Mucosa of descending colon (tissue), 3 donors: Measurements from ENCODE around the gene MIX23. TPM values are rescaled to one million over a fixed set of nuclear protein-coding genes. Genes with fewer than 3 reads are reported as not detected.

Source experiments
- ATAC-seq: fragments of 200-7000 bp; cut with Tn5 transposase; one replicate; pipeline ENCODE4 v1.9.1; 2020; ENCODE audit warnings: mild to moderate bottlenecking, moderate library complexity
- DNase-seq, 3 donors: peaks; one replicate each; pipeline ENCODE4 v3.0.0-alpha.2; 2020
- H3K36me3 ChIP-seq: fragments of 200-600 bp; one replicate; pipeline ENCODE4 v1.8.0; 2021; ENCODE audit warnings: low read depth, mild to moderate bottlenecking
- H3K4me1 ChIP-seq: fragments of 200-600 bp; one replicate; pipeline ENCODE4 v1.8.0; 2021; ENCODE audit warnings: low read depth, mild to moderate bottlenecking
- H3K4me3 ChIP-seq: fragments of 200-600 bp; one replicate; pipeline ENCODE4 v1.8.0; 2021; ENCODE audit warnings: mild to moderate bottlenecking
- H3K9me3 ChIP-seq: fragments of 200-600 bp; one replicate; pipeline ENCODE4 v1.8.0; 2021; ENCODE audit warnings: mild to moderate bottlenecking
- CTCF ChIP-seq: fragments of 200-600 bp; IDR thresholded peaks from one replicate; pipeline ENCODE4 v1.8.0; 2022; ENCODE audit warnings: antibody characterized with exemption, mild to moderate bottlenecking
- intact Hi-C, 2 donors: fragments of 100-400 bp; cut with DNase I in 1 of 2; cut with micrococcal nuclease in 1 of 2; formaldehyde crosslinking; loops; one replicate each; pipeline versions ENCODE4 v1.11.0 to v1.11.1; 2022; cut with DNase I, micrococcal nuclease
- total RNA-seq, 3 donors: library from RNA; stranded (reverse); fragmentation: NEBNext Ultra II Directional in 2 of 3; extraction: Animal tissue kit (Norgen Biotek cat#: 25700) in 2 of 3; gene quantifications; one replicate each; pipeline versions ENCODE4 v1.2.1 to v1.2.4, GENCODE V29; 2021 to 2023
- donor health status: DM: no; HTN: no; CAD: no; lungs with moderate emphysema.
- donor health status: DM: no; HTN: no; CAD: no.
- donor health status: DM: no; HTN: yes; CAD: no.

Gene MIX23
- total RNA-seq, 3 donors from 2014 or later = 27.5 to 37.7 (median 33.2) TPM

DNA sequence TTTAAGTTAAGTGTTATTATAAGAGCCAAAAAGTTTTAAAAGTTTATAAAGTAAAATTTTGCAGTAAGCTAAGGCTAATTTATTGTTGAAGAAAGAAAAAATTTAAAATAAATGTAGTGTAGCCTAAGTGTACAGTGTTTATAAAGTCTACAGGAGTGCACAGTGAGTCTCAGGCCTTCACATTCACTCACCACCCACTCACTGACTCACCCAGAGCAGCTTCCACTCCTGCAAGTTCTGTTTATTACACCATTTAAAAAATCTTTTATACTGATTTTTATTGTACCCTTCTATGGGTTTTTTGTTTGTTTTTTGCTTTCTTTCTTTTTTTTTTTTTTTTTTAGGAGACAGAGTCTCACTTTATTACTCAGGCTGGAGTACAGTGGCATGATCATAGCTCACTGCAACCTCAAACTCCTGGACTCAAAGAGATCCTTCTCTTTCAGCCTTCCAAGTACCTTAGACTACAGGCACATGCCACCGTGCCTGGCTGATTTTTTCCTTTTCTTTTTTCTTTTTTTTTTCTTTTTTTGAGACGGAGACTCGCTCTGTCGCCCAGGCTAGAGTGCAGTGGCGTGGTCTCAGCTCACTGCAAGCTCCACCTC, 32.1 kb downstream of the MIX23 start:
- ATAC-seq = peak; percentile 82
- intact Hi-C loops = no loop called here

DNA sequence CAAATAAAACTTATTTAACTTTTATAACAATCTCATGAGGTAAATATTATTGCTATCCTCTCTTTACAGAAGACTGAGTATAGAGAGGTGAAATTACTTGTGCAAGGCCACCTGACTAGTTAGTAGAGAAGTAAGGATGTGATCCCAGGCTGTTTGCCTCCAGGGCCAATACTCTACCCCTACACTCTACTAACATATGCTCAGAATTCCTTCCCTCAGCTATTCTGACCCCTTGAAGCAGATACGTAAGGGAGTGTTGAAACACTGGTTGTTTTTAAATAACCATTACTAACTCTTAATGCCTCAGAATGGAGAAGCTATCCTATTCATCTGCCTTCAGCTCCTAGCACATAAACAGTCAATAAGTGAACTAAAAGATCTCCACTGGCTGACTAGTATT, 33.9 kb downstream of the MIX23 start:
- intact Hi-C loops = no loop called here
- TF ChIP-seq CTCF = no peak

More for the DNA sequence above, 32.1 kb downstream of the MIX23 start:
- peak in 2 of 3 donors; percentile 32 to 42 for DNase-seq
- no peak overlapping the region for H3K4me3 ChIP-seq
- no peak for TF ChIP-seq CTCF
- no peaks in the 10 kb centered on the region for H3K9me3 ChIP-seq
- no peaks in the 10 kb centered on the region for H3K4me1 ChIP-seq
- no peaks in the 10 kb centered on the region for H3K36me3 ChIP-seq

DNA sequence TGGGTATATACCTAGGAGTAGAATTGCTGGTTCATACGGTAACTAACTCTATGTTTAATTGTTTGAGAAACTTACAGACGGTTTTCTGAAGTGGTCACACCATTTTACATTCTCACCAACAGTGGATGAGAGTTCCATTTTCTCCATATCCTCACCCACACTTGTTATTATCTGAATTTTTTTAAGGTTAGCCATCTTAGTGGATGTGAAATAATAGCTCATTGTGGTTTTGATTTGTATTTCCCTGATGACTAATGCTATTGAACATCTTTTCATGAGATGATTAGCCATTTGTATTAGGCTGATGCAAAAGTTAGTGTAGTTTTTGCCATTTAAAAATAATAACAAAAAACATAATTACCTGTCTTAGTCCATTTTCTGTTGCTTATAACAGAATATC, 39.4 kb downstream of the MIX23 start:
- no peak for TF ChIP-seq CTCF
- DNase-seq = no peak
- no peak for ATAC-seq
- H3K4me1 ChIP-seq = no peaks in the 10 kb centered on the region
- H3K9me3 ChIP-seq = no peaks in the 10 kb centered on the region
- H3K36me3 ChIP-seq = no peaks in the 10 kb centered on the region
- intact Hi-C loops = no loop called here
- H3K4me3 ChIP-seq = no peak overlapping the region

More for the DNA sequence above, 33.9 kb downstream of the MIX23 start:
- ATAC-seq = no peak
- Histone ChIP-seq H3K4me3 (no peak overlapping the region), H3K4me1 (no peaks in the 10 kb centered on the region), H3K9me3 (no peaks in the 10 kb centered on the region), H3K36me3 (no peaks in the 10 kb centered on the region)
- DNase-seq = no peak

DNA sequence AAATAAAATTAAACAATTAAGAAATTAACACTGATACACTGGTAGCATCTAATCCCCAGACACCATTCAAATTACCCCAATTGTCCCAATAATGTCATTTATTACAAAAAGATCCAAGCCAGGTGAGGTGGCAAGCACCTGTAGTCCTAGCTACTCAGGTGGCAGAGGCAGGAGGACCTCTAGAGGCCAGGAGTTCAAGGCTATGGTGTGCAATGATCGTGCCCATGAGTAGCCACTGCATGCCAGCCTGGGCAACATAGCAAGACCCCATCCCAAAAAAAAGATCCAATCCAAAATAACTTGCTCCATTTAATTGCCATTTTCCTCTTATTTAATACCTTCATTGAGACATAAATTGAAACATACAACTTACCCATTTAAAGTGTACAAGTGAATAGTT, 40.2 kb downstream of the MIX23 start:
- ATAC-seq = no peak

DNA sequence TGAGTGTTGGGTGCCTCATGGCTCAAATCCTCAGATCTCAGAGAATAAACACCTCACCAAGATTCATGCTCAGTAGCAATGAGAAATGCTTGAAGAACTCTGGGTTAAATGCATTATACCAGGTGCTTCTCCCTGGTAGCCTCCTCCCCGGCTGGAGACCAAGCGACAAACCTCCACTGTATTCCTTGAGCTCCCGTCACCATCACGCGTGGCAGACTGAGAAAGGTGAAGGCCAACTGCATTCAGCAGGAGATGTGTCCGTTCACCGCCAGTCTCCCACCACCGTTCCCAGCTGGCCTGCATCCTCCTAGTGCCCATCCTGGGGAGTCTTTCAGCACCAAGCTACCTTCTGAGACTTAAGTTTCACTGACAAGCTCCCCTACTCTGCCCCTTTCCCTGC, 50.5 kb downstream of the MIX23 start:
- no peak for DNase-seq
- intact Hi-C loops = no loop called here
- Histone ChIP-seq H3K9me3 (no peaks in the 10 kb centered on the region), H3K36me3 (no peaks in the 10 kb centered on the region), H3K4me1 (no peaks in the 10 kb centered on the region), H3K4me3 (no peak overlapping the region)
- no peak for ATAC-seq
- TF ChIP-seq CTCF = no peak

More for the DNA sequence above, 40.2 kb downstream of the MIX23 start:
- TF ChIP-seq CTCF = no peak
- no peaks in the 10 kb centered on the region for H3K4me1 ChIP-seq
- intact Hi-C loops = no loop called here
- H3K36me3 ChIP-seq = no peaks in the 10 kb centered on the region
- DNase-seq = no peak
- no peak overlapping the region for H3K4me3 ChIP-seq
- H3K9me3 ChIP-seq = no peaks in the 10 kb centered on the region

- Histone ChIP-seq H3K4me3 (no peak overlapping the region), H3K4me1 (no peaks in the 10 kb centered on the region), H3K36me3 (no peaks in the 10 kb centered on the region)
Observed at GRCh38 chr3:122331886-122332285, 51.1 kb downstream of the MIX23 start.

More at GRCh38 chr3:122331886-122332285, 51.1 kb downstream of the MIX23 start:
- no peak for ATAC-seq
- TF ChIP-seq CTCF = no peak
- H3K9me3 ChIP-seq = no peaks in the 10 kb centered on the region
- no peak for DNase-seq
- intact Hi-C loops = no loop called here
